ENCODE measurements around the gene FBXL20. TPM values are rescaled to one million over a fixed set of nuclear protein-coding genes. Genes with fewer than 3 reads are reported as not detected.

The FBXL20 gene
- total RNA-seq, 1 experiment from 2014 or later = 6.8 TPM

GRCh38 chr17:39404542-39405378, 3.3 kb upstream of the FBXL20 start:
- no TSS peak for BruUV-seq (replicated peaks)
- peak; percentile 1 for DNase-seq (ENCODE audit: low spot score)
- POLR2A ChIA-PET (ENCODE audit: low non-redundant PET) = no interaction called here
- Histone ChIP-seq H3K27me3 (replicated peaks; ENCODE audit: insufficient read depth, low read depth, low read length, poor library complexity) (no peaks in the 10 kb centered on the region), H3K36me3 (ENCODE audit: insufficient read depth, low read length, poor library complexity, severe bottlenecking) (peaks cover 14% of the 10 kb centered on the region), H3K4me3 (ENCODE audit: low read depth, low read length, poor library complexity, severe bottlenecking) (no peak overlapping the region), H3K4me1 (ENCODE audit: insufficient read depth, low read length, poor library complexity, severe bottlenecking) (no peaks in the 10 kb centered on the region), H3K9me3 (ENCODE audit: low read depth, low read length, poor library complexity, severe bottlenecking) (no peaks in the 10 kb centered on the region), H3K27ac (ENCODE audit: low read depth, low read length, poor library complexity, severe bottlenecking) (no peak overlapping the region)
- CTCF ChIA-PET = no interaction called here
- intact Hi-C loops (cut with micrococcal nuclease; ENCODE audit: unreplicated experiment) = no loop called here
- no peak for TF ChIP-seq CTCF (conservative IDR thresholded peaks at IDR 0.05; ENCODE audit: low read depth, low read length)
- no peak for TF ChIP-seq EZH2 (IDR thresholded peaks at IDR 0.05; ENCODE audit: borderline replicate concordance, low read depth, low read length, poor library complexity, severe bottlenecking)

- no peaks in the 10 kb centered on the region for H3K9me3 ChIP-seq (ENCODE audit: low read depth, low read length, poor library complexity, severe bottlenecking)
- H3K4me3 ChIP-seq (ENCODE audit: low read depth, low read length, poor library complexity, severe bottlenecking) = no peak overlapping the region
- TF ChIP-seq CTCF (conservative IDR thresholded peaks at IDR 0.05; ENCODE audit: low read depth, low read length) (no peak), EZH2 (IDR thresholded peaks at IDR 0.05; ENCODE audit: borderline replicate concordance, low read depth, low read length, poor library complexity, severe bottlenecking) (no peak)
- DNase-seq (ENCODE audit: low spot score) = no peak
- H3K4me1 ChIP-seq (ENCODE audit: insufficient read depth, low read length, poor library complexity, severe bottlenecking) = no peaks in the 10 kb centered on the region
- no peak overlapping the region for H3K27ac ChIP-seq (ENCODE audit: low read depth, low read length, poor library complexity, severe bottlenecking)
- no TSS peak for BruUV-seq (replicated peaks)
- intact Hi-C loops (cut with micrococcal nuclease; ENCODE audit: unreplicated experiment) = no loop called here
- CTCF ChIA-PET = no interaction called here
- POLR2A ChIA-PET (ENCODE audit: low non-redundant PET) = interaction anchor here (0.6 kb wide), 1 partner anchor 534 kb away, joined by 8 read pairs; no protein-coding TSS in a partner anchor
- peaks cover 7% of the 10 kb centered on the region for H3K36me3 ChIP-seq (ENCODE audit: insufficient read depth, low read length, poor library complexity, severe bottlenecking)
- H3K27me3 ChIP-seq (replicated peaks; ENCODE audit: insufficient read depth, low read depth, low read length, poor library complexity) = no peaks in the 10 kb centered on the region
These were observed 1.6 kb upstream of the FBXL20 start for GRCh38 chr17:39402890-39403605.

- CTCF ChIA-PET = interaction anchor here (0.6 kb wide), 1 partner anchor 149 kb away, joined by 5 read pairs; no protein-coding TSS in a partner anchor
- no peaks in the 10 kb centered on the region for H3K27me3 ChIP-seq (replicated peaks; ENCODE audit: insufficient read depth, low read depth, low read length, poor library complexity)
- peak overlapping the region; percentile 65 for H3K27ac ChIP-seq (ENCODE audit: low read depth, low read length, poor library complexity, severe bottlenecking)
These were observed 941 bp upstream of the FBXL20 start for GRCh38 chr17:39402244-39402889.

More at GRCh38 chr17:39402244-39402889, 941 bp upstream of the FBXL20 start:
- no peak for TF ChIP-seq CTCF (conservative IDR thresholded peaks at IDR 0.05; ENCODE audit: low read depth, low read length)
- no peak for TF ChIP-seq EZH2 (IDR thresholded peaks at IDR 0.05; ENCODE audit: borderline replicate concordance, low read depth, low read length, poor library complexity, severe bottlenecking)
- H3K9me3 ChIP-seq (ENCODE audit: low read depth, low read length, poor library complexity, severe bottlenecking) = no peaks in the 10 kb centered on the region
- peak overlapping the region; percentile 67 for H3K4me3 ChIP-seq (ENCODE audit: low read depth, low read length, poor library complexity, severe bottlenecking)
- DNase-seq (ENCODE audit: low spot score) = peak; percentile 92
- POLR2A ChIA-PET (ENCODE audit: low non-redundant PET) = no interaction called here
- no TSS peak for BruUV-seq (replicated peaks)
- intact Hi-C loops (cut with micrococcal nuclease; ENCODE audit: unreplicated experiment) = no loop called here
- H3K4me1 ChIP-seq (ENCODE audit: insufficient read depth, low read length, poor library complexity, severe bottlenecking) = no peaks in the 10 kb centered on the region
- peaks cover 2% of the 10 kb centered on the region for H3K36me3 ChIP-seq (ENCODE audit: insufficient read depth, low read length, poor library complexity, severe bottlenecking)

All from A673 (cell line).